Brain pericyte (primary cell): ENCODE measurements around the gene PPP4C.
"Not testable (repeated sequence)": the region's sequence is repeated elsewhere in the genome, so short reads cannot be mapped to it uniquely, and the experiment has no call there.

Experiments
- DNase-seq: peaks from one replicate; pipeline ENCODE4 v3.0.0-alpha.2; 2012; ENCODE audit warnings: low read depth, low spot score

Gene PPP4C

DNA sequence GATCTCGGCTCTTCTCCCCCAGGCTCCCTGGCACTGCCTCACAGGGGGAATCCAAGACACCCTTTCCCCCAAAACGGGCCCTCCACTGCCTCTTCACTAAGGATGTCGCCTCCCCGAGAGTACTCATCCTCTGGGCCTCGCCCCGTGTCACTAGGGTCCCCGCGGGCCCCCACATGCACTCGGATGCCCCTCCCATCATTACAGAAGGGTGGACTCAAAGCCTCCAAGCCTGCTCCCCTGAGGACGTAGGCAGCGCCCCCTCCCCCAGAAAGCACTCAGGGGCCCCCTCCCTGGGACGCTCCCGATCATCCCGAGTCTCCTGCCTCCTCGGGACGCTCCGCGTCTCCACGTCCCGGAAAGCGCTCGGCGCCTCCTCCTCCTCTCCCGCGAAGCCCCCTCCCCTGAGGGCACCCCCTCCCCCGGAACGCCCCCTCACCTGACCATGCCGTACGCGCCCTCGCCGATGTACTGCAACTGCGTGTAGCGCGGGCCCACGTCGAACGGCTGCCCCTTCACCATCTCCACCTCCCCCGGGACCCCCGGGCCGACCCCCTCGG, 46.9 kb downstream of the PPP4C start:
- no peak for DNase-seq

GRCh38 chr16:30124985-30125379, 49.2 kb downstream of the PPP4C start:
- no peak for DNase-seq

DNA sequence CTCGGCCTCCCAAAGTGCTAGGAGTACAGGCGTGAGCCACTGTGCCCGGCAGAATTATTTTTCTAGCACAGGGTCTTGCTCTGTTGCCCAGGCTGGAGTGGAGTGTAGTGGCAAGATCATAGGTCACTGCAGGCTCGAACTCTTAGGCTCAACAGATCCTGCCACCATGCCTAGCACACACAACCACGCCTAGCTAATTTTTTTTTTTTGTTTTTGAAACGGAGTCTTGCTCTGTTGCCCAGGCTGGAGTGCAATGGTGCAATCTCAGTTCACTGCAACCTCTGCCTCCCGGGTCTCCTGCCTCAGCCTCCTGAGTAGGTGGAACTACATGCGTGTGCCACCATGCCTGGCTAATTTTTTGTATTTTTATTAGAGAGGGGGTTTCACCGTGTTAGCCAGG, 49.9 kb downstream of the PPP4C start:
- not testable (repeated sequence) for DNase-seq

- no peak for DNase-seq
Measured at GRCh38 chr16:30127993-30128392, 52.2 kb downstream of the PPP4C start.

DNA sequence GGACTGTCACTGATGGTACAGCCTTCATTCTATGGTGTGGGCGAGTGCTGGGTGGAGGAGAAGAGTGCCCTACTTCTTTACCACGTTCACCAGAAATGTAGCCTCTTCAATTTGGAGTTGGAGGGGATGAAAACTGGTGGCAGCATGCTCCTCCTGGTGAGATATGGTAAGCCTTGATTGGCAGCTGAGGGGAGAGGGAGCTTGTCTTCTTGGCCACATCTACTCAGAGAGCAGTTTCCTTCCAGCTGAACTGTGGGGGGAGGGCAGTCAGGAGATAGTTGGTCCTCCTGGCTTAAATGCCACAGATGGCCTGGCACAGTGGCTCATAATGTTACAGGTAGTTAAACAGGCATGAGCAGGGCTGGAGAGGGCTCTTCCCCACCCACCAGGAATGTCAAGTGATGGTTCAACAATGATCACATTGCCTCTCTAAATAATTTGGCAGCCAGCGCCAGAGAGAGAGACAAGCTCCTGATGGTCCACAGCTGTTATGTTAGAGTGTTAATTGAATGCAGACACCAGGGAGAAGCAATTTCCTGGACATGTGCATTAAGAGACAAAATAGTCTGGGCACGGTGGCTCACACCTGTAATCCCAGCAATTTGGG, 56.2 kb downstream of the PPP4C start:
- no peak for DNase-seq

DNA sequence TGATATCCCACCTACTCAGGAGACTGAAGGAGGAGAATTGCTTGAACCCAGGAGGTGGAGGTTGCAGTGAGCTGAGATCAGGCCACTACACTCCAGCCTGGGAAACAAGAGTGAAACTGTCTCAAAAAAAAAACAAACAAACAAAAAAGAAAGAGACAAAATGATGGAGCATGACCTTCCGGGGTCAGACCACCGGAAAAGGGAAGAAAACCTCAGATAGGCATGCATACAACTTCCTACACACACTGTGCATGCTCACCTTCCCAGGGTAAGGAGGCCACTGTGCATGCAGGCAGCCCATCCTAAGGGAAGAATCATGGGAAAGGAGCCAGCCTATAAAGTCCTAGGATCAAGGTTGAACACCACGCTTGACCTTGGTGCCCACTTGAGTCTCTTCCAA, 56.8 kb downstream of the PPP4C start:
- no peak for DNase-seq
